Tibial nerve (tissue), 4 donors: Measurements from ENCODE around the gene COQ4. TPM values are rescaled to one million over a fixed set of nuclear protein-coding genes. Genes with fewer than 3 reads are reported as not detected.

Experiments used
- DNase-seq, 2 donors: peaks; one replicate each; pipeline ENCODE4 v3.0.0-alpha.2; 2019; ENCODE audit warnings: low spot score in 2 of 2
- H3K27ac ChIP-seq, 4 donors: fragments of 200-600 bp; sonication (generic) in 3 of 4; one replicate each; pipeline ENCODE4 v1.5.1; 2017 to 2019; ENCODE audit warnings: mild to moderate bottlenecking in 1 of 4
- H3K27me3 ChIP-seq, 2 donors: fragments of 200-600 bp; sonication (generic) in 1 of 2; one replicate each; pipeline versions ENCODE4 v1.5.1 to v1.6.0; 2017 to 2019
- H3K36me3 ChIP-seq, 3 donors: fragments of 200-600 bp; sonication (generic); one replicate each; pipeline ENCODE4 v1.5.1; 2018 to 2019
- H3K4me1 ChIP-seq, 4 donors: fragments of 200-600 bp; sonication (generic) in 3 of 4; one replicate each; pipeline ENCODE4 v1.5.1; 2017 to 2019
- H3K4me3 ChIP-seq, 4 donors: fragments of 200-600 bp; sonication (generic) in 3 of 4; one replicate each; pipeline ENCODE4 v1.5.1; 2017 to 2019; ENCODE audit warnings: mild to moderate bottlenecking in 1 of 4, moderate library complexity in 1 of 4
- H3K9me3 ChIP-seq, 4 donors: fragments of 200-600 bp; sonication (generic) in 3 of 4; one replicate each; pipeline ENCODE4 v1.5.1; 2017 to 2019
- CTCF ChIP-seq, 5 experiments: fragments of 200-600 bp in 3 of 5; fragments of 450-650 bp in 2 of 5; sonication (generic) in 3 of 5; IDR thresholded peaks; one replicate each; pipeline ENCODE4 v1.5.1; 2016 to 2019; ENCODE audit warnings: antibody characterized with exemption in 5 of 5, mild to moderate bottlenecking in 3 of 5, moderate library complexity in 2 of 5
- EP300 ChIP-seq, 2 donors: sonication (generic); formaldehyde crosslinking; IDR thresholded peaks; one replicate each; pipeline ENCODE4 v1.6.1; 2017; ENCODE audit warnings: antibody characterized with exemption in 2 of 2, mild to moderate bottlenecking in 1 of 2
- POLR2A ChIP-seq, 2 donors: fragments of 450-650 bp; IDR thresholded peaks; one replicate each; pipeline ENCODE4 v1.6.1; 2017; ENCODE audit warnings: antibody characterized with exemption in 2 of 2, mild to moderate bottlenecking in 2 of 2, moderate library complexity in 2 of 2
- WGBS, 2 donors: methylation state at CpG; one replicate each; pipeline ENCODE4 v1.1.5; 2018; 5-methylcytosine and 5-hydroxymethylcytosine counted together
- total RNA-seq, 4 donors: library from RNA; depleted of rRNA; stranded (reverse); fragments of >200 nt; gene quantifications; one replicate each; pipeline ENCODE4 v1.1.0, GENCODE V29; 2016

The COQ4 gene
- total RNA-seq, 4 donors from 2014 or later = 50.5 to 71.7 (median 65.5) TPM

- Histone ChIP-seq H3K36me3 (peaks cover 0 to 63% (median 20%) of the 10 kb centered on the region in 3 donors), H3K9me3 (no peaks in the 10 kb centered on the region), H3K27me3 (no peaks in the 10 kb centered on the region), H3K4me1 (peaks cover 0 to 19% (median 10%) of the 10 kb centered on the region in 4 donors), H3K27ac (no peak overlapping the region), H3K4me3 (no peak overlapping the region)
- WGBS, 2 donors = 93 to 98% methylated on average over 4 of the region's 4 CpGs
- DNase-seq = no peak
- no peak for TF ChIP-seq CTCF (IDR thresholded peaks at IDR 0.05)
- TF ChIP-seq POLR2A (IDR thresholded peaks at IDR 0.05) = no peak
- no peak for TF ChIP-seq EP300 (IDR thresholded peaks at IDR 0.05)
These were observed 21.2 kb downstream of the COQ4 start for GRCh38 chr9:128343855-128344254.

- peaks cover 0 to 75% (median 26%) of the 10 kb centered on the region in 3 donors for H3K36me3 ChIP-seq
- WGBS, 2 donors = 92 to 94% methylated on average over 27 to 28 of the region's 28 CpGs
- H3K4me3 ChIP-seq = no peak overlapping the region
- no peak for DNase-seq
- no peak for TF ChIP-seq EP300 (IDR thresholded peaks at IDR 0.05)
- TF ChIP-seq CTCF (IDR thresholded peaks at IDR 0.05) = no peak
- no peak for TF ChIP-seq POLR2A (IDR thresholded peaks at IDR 0.05)
- H3K27ac ChIP-seq = no peak overlapping the region
- H3K27me3 ChIP-seq = no peaks in the 10 kb centered on the region
- peaks cover 0 to 14% (median 6%) of the 10 kb centered on the region in 4 donors for H3K4me1 ChIP-seq
- H3K9me3 ChIP-seq = no peaks in the 10 kb centered on the region
These were observed 22.4 kb downstream of the COQ4 start for GRCh38 chr9:128344931-128345605.

GRCh38 chr9:128349125-128349524, 26.5 kb downstream of the COQ4 start:
- H3K4me3 ChIP-seq = no peak overlapping the region
- no peak overlapping the region for H3K27ac ChIP-seq
- no peaks in the 10 kb centered on the region for H3K27me3 ChIP-seq
- H3K9me3 ChIP-seq = no peaks in the 10 kb centered on the region
- H3K4me1 ChIP-seq = no peaks in the 10 kb centered on the region
- no peak for DNase-seq
- 80 to 86% methylated on average over 2 of the region's 2 CpGs for WGBS, 2 donors
- no peak for TF ChIP-seq CTCF (IDR thresholded peaks at IDR 0.05)
- no peak for TF ChIP-seq EP300 (IDR thresholded peaks at IDR 0.05)
- no peak for TF ChIP-seq POLR2A (IDR thresholded peaks at IDR 0.05)
- peaks cover 0 to 94% (median 30%) of the 10 kb centered on the region in 3 donors for H3K36me3 ChIP-seq

GRCh38 chr9:128349772-128350171, 27.1 kb downstream of the COQ4 start:
- Histone ChIP-seq H3K4me3 (no peak overlapping the region), H3K9me3 (no peaks in the 10 kb centered on the region), H3K36me3 (peaks cover 0 to 94% (median 25%) of the 10 kb centered on the region in 3 donors), H3K27me3 (no peaks in the 10 kb centered on the region), H3K4me1 (no peaks in the 10 kb centered on the region), H3K27ac (no peak overlapping the region)
- 96 to 98% methylated on average over 5 to 6 of the region's 6 CpGs for WGBS, 2 donors
- no peak for TF ChIP-seq EP300 (IDR thresholded peaks at IDR 0.05)
- TF ChIP-seq POLR2A (IDR thresholded peaks at IDR 0.05) = no peak
- TF ChIP-seq CTCF (IDR thresholded peaks at IDR 0.05) = no peak
- no peak for DNase-seq

- no peak for DNase-seq
- Histone ChIP-seq H3K36me3 (peaks cover 0 to 93% (median 7%) of the 10 kb centered on the region in 3 donors), H3K4me1 (no peaks in the 10 kb centered on the region), H3K9me3 (no peaks in the 10 kb centered on the region), H3K4me3 (no peak overlapping the region), H3K27me3 (no peaks in the 10 kb centered on the region), H3K27ac (no peak overlapping the region)
- no peak for TF ChIP-seq EP300 (IDR thresholded peaks at IDR 0.05)
- no peak for TF ChIP-seq POLR2A (IDR thresholded peaks at IDR 0.05)
- 93 to 99% methylated on average over 11 to 16 of the region's 19 CpGs for WGBS, 2 donors
These were observed 32.8 kb downstream of the COQ4 start for GRCh38 chr9:128355451-128355850.
